Endodermal cell (in vitro differentiated cells): ENCODE results near the gene NFIA. TPM values are rescaled to one million over a fixed set of nuclear protein-coding genes. Genes with fewer than 3 reads are reported as not detected.

Source experiments
- DNase-seq: peaks from one replicate; pipeline ENCODE4 v3.0.0-alpha.2; 2017
- H3K27ac ChIP-seq: 2 replicates; pipeline ENCODE4 v1.5.1; 2013; ENCODE audit warnings: mild to moderate bottlenecking, low read depth, low read length, moderate library complexity
- H3K27me3 ChIP-seq: 2 replicates; pipeline ENCODE4 v1.6.1; 2013; ENCODE audit warnings: mild to moderate bottlenecking, low read length, moderate library complexity; ENCODE audit not compliant: insufficient read depth, control insufficient read depth, poor library complexity, severe bottlenecking
- H3K36me3 ChIP-seq: 2 replicates; pipeline ENCODE4 v1.7.0; 2013; ENCODE audit warnings: mild to moderate bottlenecking, low read length, moderate library complexity; ENCODE audit not compliant: control insufficient read depth, insufficient read depth
- H3K4me1 ChIP-seq: one replicate; pipeline ENCODE4 v1.7.0; 2013; ENCODE audit warnings: low read length; ENCODE audit not compliant: control insufficient read depth, insufficient read depth
- H3K4me3 ChIP-seq: 2 replicates; pipeline ENCODE4 v1.5.1; 2013; ENCODE audit warnings: mild to moderate bottlenecking, low read length, moderate library complexity
- H3K9ac ChIP-seq: 2 replicates; pipeline ENCODE4 v1.6.1; 2013; ENCODE audit warnings: mild to moderate bottlenecking, low read length, moderate library complexity; ENCODE audit not compliant: poor library complexity, severe bottlenecking; ENCODE audit errors: extremely low read depth
- H3K9me3 ChIP-seq: 2 replicates; pipeline ENCODE4 v1.6.1; 2013; ENCODE audit warnings: mild to moderate bottlenecking, low read length, moderate library complexity; ENCODE audit not compliant: control insufficient read depth
- H3K27ac Mint-ChIP-seq: 2 replicates; pipeline ENCODE4 v1.8.0; 2020; ENCODE audit warnings: mixed read lengths
- H3K27me3 Mint-ChIP-seq: 2 replicates; pipeline ENCODE4 v1.8.0; 2021; ENCODE audit warnings: mild to moderate bottlenecking, mixed read lengths; ENCODE audit not compliant: insufficient read depth
- H3K36me3 Mint-ChIP-seq: 2 replicates; pipeline ENCODE4 v1.8.0; 2020; ENCODE audit warnings: low read depth, mixed read lengths
- H3K4me1 Mint-ChIP-seq: 2 replicates; pipeline ENCODE4 v1.8.0; 2020; ENCODE audit warnings: mixed read lengths
- H3K4me3 Mint-ChIP-seq: 2 replicates; pipeline ENCODE4 v1.8.0; 2020; ENCODE audit warnings: mild to moderate bottlenecking, moderate library complexity, mixed read lengths
- H3K9me3 Mint-ChIP-seq: 2 replicates; pipeline ENCODE4 v1.8.0; 2020; ENCODE audit warnings: mild to moderate bottlenecking, mixed read lengths
- WGBS, 2 experiments: methylation state at CpG; one replicate each; pipeline versions ENCODE4 v1.1.5 to v1.1.7; 2013; ENCODE audit warnings: missing lambda C conversion rate in 2 of 2, mixed read lengths in 1 of 2; ENCODE audit not compliant: insufficient coverage in 1 of 2, insufficient read length in 1 of 2; 5-methylcytosine and 5-hydroxymethylcytosine counted together
- total RNA-seq, 2 donors: library from RNA; stranded (reverse); fragmentation: NEBNext Ultra II Directional in 1 of 2; extraction: Animal tissue kit (Norgen Biotek cat#: 25700) in 1 of 2; gene quantifications; 2 replicates in 1 of 2; 3 replicates in 1 of 2; pipeline ENCODE4 v1.2.1, GENCODE V29; 2021
- TF ChIP-seq, protein P1 (sequence below): fragments of 200-600 bp; sonication (generic); conservative IDR thresholded peaks from 2 replicates; pipeline ENCODE4 v1.5.0; 2021; ENCODE audit warnings: antibody characterized with exemption, mild to moderate bottlenecking

The NFIA gene
- total RNA-seq, 2 donors from 2014 or later = 2.3 to 3.8 TPM

GRCh38 chr1:61116421-61116820 is 34.1 kb downstream of the NFIA start:
- Mint-ChIP-seq H3K36me3 (no peaks in the 10 kb centered on the region), H3K9me3 (no peaks in the 10 kb centered on the region), H3K27ac (no peak overlapping the region), H3K27me3 (no peaks in the 10 kb centered on the region), H3K4me3 (no peak overlapping the region), H3K4me1 (peaks cover 4% of the 10 kb centered on the region)
- no peaks in the 10 kb centered on the region for H3K4me1 ChIP-seq
- no peak overlapping the region for H3K4me3 ChIP-seq
- DNase-seq = no peak
- 96 to 98% methylated on average over 6 of the region's 6 CpGs for WGBS, 2 experiments
- no peaks in the 10 kb centered on the region for H3K27me3 ChIP-seq
- TF ChIP-seq, protein P1, sequence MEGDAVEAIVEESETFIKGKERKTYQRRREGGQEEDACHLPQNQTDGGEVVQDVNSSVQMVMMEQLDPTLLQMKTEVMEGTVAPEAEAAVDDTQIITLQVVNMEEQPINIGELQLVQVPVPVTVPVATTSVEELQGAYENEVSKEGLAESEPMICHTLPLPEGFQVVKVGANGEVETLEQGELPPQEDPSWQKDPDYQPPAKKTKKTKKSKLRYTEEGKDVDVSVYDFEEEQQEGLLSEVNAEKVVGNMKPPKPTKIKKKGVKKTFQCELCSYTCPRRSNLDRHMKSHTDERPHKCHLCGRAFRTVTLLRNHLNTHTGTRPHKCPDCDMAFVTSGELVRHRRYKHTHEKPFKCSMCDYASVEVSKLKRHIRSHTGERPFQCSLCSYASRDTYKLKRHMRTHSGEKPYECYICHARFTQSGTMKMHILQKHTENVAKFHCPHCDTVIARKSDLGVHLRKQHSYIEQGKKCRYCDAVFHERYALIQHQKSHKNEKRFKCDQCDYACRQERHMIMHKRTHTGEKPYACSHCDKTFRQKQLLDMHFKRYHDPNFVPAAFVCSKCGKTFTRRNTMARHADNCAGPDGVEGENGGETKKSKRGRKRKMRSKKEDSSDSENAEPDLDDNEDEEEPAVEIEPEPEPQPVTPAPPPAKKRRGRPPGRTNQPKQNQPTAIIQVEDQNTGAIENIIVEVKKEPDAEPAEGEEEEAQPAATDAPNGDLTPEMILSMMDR = no peak
- no peaks in the 10 kb centered on the region for H3K9me3 ChIP-seq
- H3K36me3 ChIP-seq = no peaks in the 10 kb centered on the region
- no peak overlapping the region for H3K27ac ChIP-seq
- H3K9ac ChIP-seq = no peak overlapping the region

GRCh38 chr1:61117283-61117682 is 34.9 kb downstream of the NFIA start:
- H3K4me1 Mint-ChIP-seq = peaks cover 4% of the 10 kb centered on the region
- H3K27ac Mint-ChIP-seq = no peak overlapping the region
- WGBS, 2 experiments = 100% methylated on average over 2 of the region's 2 CpGs

DNA sequence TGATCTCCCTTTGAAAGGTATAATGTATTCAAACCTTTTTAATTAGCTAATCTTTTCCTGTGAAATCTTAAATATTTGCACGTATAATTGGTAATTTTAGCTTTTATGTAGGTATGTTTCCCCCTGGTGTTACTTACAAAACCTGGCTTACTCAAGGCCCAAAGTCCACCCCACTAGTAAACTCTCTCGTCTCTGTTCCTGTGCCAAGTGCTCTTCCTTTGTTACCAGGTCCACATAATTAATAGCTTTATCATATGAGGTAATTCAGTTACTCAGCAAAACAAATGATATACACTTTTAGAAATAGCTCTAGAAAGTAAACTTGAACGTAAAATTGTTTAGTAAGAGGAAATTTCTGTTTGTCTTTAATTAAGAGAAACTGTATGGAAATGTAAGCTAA is 36.7 kb downstream of the NFIA start:
- Mint-ChIP-seq H3K4me3 (no peak overlapping the region), H3K4me1 (peaks cover 3% of the 10 kb centered on the region), H3K27me3 (no peaks in the 10 kb centered on the region), H3K36me3 (no peaks in the 10 kb centered on the region), H3K27ac (no peak overlapping the region), H3K9me3 (no peaks in the 10 kb centered on the region)
- H3K4me3 ChIP-seq = no peak overlapping the region
- H3K4me1 ChIP-seq = no peaks in the 10 kb centered on the region
- WGBS, 2 experiments = 90% methylated on average over 2 of the region's 3 CpGs; no CpG with 5 or more reads in 1 of the 2 experiments
- H3K27ac ChIP-seq = no peak overlapping the region
- no peaks in the 10 kb centered on the region for H3K9me3 ChIP-seq
- no peak for DNase-seq
- H3K9ac ChIP-seq = no peak overlapping the region
- no peaks in the 10 kb centered on the region for H3K27me3 ChIP-seq
- TF ChIP-seq, protein P1 = no peak
- no peaks in the 10 kb centered on the region for H3K36me3 ChIP-seq

More at GRCh38 chr1:61117283-61117682, 34.9 kb downstream of the NFIA start:
- no peaks in the 10 kb centered on the region for H3K36me3 ChIP-seq
- DNase-seq = no peak
- H3K27me3 Mint-ChIP-seq = no peaks in the 10 kb centered on the region
- H3K27ac ChIP-seq = no peak overlapping the region
- H3K4me3 ChIP-seq = no peak overlapping the region
- TF ChIP-seq, protein P1 = no peak
- H3K4me3 Mint-ChIP-seq = no peak overlapping the region
- H3K4me1 ChIP-seq = no peaks in the 10 kb centered on the region
- H3K9me3 ChIP-seq = no peaks in the 10 kb centered on the region
- no peaks in the 10 kb centered on the region for H3K27me3 ChIP-seq
- H3K9me3 Mint-ChIP-seq = no peaks in the 10 kb centered on the region
- no peak overlapping the region for H3K9ac ChIP-seq
- no peaks in the 10 kb centered on the region for H3K36me3 Mint-ChIP-seq
